Ishikawa (cell line): ENCODE results near the gene RASD2.

Experiments
- CEBPB ChIP-seq: IDR thresholded peaks from 2 replicates; pipeline ENCODE4 v1.6.1; 2012
- CREB1 ChIP-seq: IDR thresholded peaks from 2 replicates; pipeline ENCODE4 v1.6.1; 2012; ENCODE audit warnings: low read depth
- EGR1 ChIP-seq: IDR thresholded peaks from 2 replicates; pipeline ENCODE4 v1.6.1; 2012
- EP300 ChIP-seq: IDR thresholded peaks from 2 replicates; pipeline ENCODE4 v1.6.1; 2012; ENCODE audit warnings: borderline replicate concordance
- FOXM1 ChIP-seq: IDR thresholded peaks from 2 replicates; pipeline ENCODE4 v1.6.1; 2012; ENCODE audit warnings: low read depth, borderline replicate concordance
- NFIC ChIP-seq: IDR thresholded peaks from 2 replicates; pipeline ENCODE4 v1.6.1; 2012
- RAD21 ChIP-seq: IDR thresholded peaks from 2 replicates; pipeline ENCODE4 v1.6.1; 2012; ENCODE audit warnings: low read depth
- TAF1 ChIP-seq: IDR thresholded peaks from 2 replicates; pipeline ENCODE4 v1.6.1; 2012; ENCODE audit warnings: low read depth, mild to moderate bottlenecking
- TCF12 ChIP-seq: IDR thresholded peaks from 2 replicates; pipeline ENCODE4 v1.6.1; 2012; ENCODE audit warnings: low read depth
- TEAD4 ChIP-seq: IDR thresholded peaks from 2 replicates; pipeline ENCODE4 v1.6.1; 2012
- YY1 ChIP-seq: IDR thresholded peaks from 2 replicates; pipeline ENCODE4 v1.6.1; 2012; ENCODE audit warnings: low read depth
- ZBTB7A ChIP-seq: IDR thresholded peaks from 2 replicates; pipeline ENCODE4 v1.6.1; 2012; ENCODE audit warnings: low read depth
- TF ChIP-seq, protein P1 (sequence below): IDR thresholded peaks from 2 replicates; pipeline ENCODE4 v1.6.1; 2012
- TF ChIP-seq, protein P2 (sequence below): IDR thresholded peaks from 2 replicates; pipeline ENCODE4 v1.6.1; 2012
- TF ChIP-seq, protein P3 (sequence below): IDR thresholded peaks from 2 replicates; pipeline ENCODE4 v1.6.1; 2012; ENCODE audit warnings: low read depth, mild to moderate bottlenecking

Gene RASD2

DNA sequence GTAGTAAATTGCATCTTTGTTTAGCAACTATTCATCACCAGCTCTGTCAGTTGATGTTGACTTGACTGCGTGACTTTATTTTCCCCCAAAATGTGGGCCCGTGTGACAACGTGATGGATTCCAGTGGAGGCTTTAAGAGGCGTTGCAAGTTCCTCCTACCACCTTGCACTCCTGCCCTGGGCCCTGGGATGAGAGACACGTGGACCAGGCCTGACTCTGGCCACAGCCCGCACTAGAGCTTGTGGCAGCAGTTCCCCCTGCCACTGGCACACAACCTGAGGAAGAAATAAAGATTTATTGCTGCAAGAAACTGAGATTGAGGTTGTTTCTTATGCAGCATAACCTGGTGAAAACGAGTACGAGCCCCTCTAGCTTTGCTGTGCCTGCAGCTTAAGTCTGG is 31.9 kb downstream of the RASD2 start:
- no peak for TF ChIP-seq RAD21
- no peak for TF ChIP-seq NFIC
- TF ChIP-seq EP300: no peak
- TF ChIP-seq ZBTB7A: no peak
- TF ChIP-seq CREB1: no peak
- no peak for TF ChIP-seq YY1
- TF ChIP-seq TAF1: no peak
- no peak for TF ChIP-seq FOXM1
- no peak for TF ChIP-seq TEAD4
- TF ChIP-seq CEBPB: no peak
- TF ChIP-seq, protein P1, sequence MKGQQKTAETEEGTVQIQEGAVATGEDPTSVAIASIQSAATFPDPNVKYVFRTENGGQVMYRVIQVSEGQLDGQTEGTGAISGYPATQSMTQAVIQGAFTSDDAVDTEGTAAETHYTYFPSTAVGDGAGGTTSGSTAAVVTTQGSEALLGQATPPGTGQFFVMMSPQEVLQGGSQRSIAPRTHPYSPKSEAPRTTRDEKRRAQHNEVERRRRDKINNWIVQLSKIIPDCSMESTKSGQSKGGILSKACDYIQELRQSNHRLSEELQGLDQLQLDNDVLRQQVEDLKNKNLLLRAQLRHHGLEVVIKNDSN: no peak
- no peak for TF ChIP-seq TCF12
- no peak for TF ChIP-seq EGR1
- TF ChIP-seq, protein P2, sequence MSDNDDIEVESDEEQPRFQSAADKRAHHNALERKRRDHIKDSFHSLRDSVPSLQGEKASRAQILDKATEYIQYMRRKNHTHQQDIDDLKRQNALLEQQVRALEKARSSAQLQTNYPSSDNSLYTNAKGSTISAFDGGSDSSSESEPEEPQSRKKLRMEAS: no peak
- TF ChIP-seq, protein P3, sequence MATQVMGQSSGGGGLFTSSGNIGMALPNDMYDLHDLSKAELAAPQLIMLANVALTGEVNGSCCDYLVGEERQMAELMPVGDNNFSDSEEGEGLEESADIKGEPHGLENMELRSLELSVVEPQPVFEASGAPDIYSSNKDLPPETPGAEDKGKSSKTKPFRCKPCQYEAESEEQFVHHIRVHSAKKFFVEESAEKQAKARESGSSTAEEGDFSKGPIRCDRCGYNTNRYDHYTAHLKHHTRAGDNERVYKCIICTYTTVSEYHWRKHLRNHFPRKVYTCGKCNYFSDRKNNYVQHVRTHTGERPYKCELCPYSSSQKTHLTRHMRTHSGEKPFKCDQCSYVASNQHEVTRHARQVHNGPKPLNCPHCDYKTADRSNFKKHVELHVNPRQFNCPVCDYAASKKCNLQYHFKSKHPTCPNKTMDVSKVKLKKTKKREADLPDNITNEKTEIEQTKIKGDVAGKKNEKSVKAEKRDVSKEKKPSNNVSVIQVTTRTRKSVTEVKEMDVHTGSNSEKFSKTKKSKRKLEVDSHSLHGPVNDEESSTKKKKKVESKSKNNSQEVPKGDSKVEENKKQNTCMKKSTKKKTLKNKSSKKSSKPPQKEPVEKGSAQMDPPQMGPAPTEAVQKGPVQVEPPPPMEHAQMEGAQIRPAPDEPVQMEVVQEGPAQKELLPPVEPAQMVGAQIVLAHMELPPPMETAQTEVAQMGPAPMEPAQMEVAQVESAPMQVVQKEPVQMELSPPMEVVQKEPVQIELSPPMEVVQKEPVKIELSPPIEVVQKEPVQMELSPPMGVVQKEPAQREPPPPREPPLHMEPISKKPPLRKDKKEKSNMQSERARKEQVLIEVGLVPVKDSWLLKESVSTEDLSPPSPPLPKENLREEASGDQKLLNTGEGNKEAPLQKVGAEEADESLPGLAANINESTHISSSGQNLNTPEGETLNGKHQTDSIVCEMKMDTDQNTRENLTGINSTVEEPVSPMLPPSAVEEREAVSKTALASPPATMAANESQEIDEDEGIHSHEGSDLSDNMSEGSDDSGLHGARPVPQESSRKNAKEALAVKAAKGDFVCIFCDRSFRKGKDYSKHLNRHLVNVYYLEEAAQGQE: no peak

DNA sequence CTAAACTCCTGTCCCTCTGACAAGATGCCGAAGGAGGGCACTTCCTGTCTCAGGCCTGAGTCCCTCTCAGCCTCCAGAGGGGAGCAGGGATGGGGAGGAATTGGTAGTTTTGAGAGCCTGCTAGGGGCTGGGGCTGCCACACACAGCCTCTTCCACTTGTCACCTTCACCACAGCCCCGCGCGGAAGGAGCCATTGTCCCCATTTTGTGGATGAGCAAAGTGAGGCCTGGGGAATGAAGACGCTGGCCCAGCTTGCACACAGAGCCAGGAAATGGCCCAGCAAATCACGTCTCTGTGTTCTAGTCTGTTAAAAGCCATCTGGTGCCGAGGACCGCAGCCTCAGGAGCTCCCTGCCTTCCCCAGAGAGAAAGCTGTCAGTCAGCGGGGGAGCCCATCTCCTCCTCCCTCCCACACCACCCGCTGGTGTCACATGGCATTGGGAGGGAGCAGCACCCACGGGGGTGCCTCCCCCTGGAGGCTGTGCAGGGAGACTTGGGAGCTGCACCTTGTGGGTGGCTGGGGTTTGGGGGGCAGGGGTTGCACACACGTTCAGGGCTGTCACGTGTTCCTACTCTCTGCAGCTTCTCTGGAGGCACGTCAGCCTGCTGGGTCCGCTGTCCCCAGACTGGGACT is 34.6 kb downstream of the RASD2 start:
- TF ChIP-seq FOXM1 (no peak), NFIC (no peak), CEBPB (no peak)
- TF ChIP-seq, protein P1: peak; percentile 58
- TF ChIP-seq, protein P2: no peak

DNA sequence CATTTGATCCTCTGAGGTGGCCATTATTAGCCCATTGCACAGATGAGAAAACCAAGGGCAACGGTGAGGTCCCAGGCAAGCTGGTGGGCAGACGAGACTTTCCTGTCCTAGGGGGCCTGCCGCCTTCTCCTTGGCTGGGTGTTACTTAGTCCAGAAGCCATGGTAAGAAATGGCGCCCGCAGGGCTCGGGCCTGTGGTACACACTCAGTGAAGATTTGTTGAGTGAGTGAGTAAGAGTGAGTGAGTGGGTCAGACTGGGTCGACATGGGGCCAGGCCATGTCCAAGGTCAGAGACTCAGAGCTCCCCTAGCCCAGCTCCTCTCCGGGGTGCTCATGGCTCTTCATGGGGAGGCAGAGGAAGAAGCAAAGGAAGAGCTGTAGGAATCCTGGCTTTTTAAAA is 36.0 kb downstream of the RASD2 start:
- TF ChIP-seq TCF12 (no peak), CEBPB (no peak), FOXM1 (no peak), RAD21 (no peak)
- TF ChIP-seq, protein P1: no peak

DNA sequence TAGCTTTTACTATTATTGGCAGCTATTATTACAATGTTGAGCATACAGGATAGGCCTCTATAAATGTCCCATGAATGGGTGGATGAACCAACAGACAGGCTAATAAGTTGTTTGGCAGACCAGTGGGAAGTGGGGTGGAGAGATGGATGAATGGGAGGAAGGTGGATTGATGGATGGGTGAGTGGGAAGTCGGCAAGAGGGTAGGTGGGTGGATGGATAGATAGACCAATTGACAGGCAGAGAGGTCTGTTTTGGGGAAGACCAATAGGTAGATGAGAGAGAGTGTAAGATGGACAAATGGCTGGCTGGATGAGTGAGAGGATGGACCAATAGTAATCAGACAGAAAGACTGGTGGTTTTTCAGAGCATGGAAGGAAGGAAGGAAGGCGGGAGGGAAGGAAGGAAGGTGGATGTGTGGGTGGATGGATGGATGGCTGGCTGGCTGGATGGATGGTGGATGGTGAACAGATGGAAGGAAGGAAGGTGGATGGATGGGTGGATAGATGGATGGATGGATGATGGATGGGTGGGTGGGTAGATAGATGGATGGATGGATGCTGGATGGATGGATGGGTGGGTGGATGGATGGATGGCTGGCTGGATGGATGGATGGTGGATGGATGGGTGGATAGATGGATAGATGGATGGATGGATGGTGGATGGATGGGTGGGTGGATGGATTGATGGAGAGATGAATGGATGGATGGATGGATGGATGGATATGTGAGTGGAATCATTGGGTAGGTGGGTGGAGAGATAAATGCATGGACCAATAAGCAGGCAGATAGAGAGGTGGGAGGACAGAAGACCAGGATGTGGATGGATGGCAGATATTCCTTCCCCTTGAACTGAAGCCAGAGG is 37.4 kb downstream of the RASD2 start:
- no peak for TF ChIP-seq EP300
- TF ChIP-seq TEAD4: no peak
- TF ChIP-seq NFIC: no peak
- TF ChIP-seq TAF1: no peak
- TF ChIP-seq, protein P1: no peak
- no peak for TF ChIP-seq TCF12
- no peak for TF ChIP-seq FOXM1
- no peak for TF ChIP-seq CEBPB
- no peak for TF ChIP-seq CREB1

DNA sequence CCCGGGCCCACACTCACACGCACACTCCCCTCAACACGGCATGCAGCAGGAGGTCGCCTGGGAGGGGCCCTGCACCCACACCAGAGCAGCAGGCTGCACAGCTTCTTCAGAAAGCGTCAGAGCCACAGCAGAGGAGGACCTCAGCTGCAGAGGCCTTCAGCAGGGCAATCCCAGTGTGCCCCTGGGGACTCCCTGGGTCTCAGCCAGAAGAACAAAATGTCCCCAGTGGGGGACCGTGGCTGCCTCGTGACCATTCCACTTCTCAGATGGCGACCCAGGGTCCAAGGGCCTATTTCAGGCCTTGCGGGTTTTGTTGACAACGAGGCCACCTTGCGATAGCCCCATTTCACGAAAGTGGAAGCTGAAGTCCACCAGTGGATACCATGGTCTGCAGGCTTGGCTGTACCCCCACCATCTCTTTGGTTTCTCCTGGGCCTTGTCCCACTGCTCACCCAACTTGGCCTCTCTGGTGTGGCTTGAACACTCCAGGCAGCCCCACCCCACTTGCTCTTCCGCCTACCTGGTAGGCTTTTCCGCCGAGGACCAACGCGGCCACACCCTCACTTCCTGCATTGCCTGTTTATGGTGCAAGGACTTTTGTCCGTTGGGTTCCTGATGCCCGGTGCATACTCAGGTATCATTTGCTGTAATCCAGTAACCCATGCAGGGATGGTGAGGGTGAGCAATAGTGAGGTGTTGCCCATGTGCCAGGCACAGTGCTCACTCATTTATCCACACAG is 38.4 kb downstream of the RASD2 start:
- no peak for TF ChIP-seq EP300
- TF ChIP-seq TAF1: no peak
- TF ChIP-seq, protein P3: no peak
- TF ChIP-seq ZBTB7A: no peak
- TF ChIP-seq TCF12: no peak
- no peak for TF ChIP-seq FOXM1
- TF ChIP-seq CREB1: no peak
- TF ChIP-seq YY1: no peak
- no peak for TF ChIP-seq TEAD4
- no peak for TF ChIP-seq RAD21
- no peak for TF ChIP-seq CEBPB
- TF ChIP-seq, protein P2: no peak
- no peak for TF ChIP-seq NFIC
